ENCODE measurements around the gene HDAC11.
"Not testable (repeated sequence)": the region's sequence is repeated elsewhere in the genome, so short reads cannot be mapped to it uniquely, and the experiment has no call there.

The HDAC11 gene

GRCh38 chr3:13493867-13494441 lies 13.8 kb downstream of the HDAC11 start:
- no peak for DNase-seq

GRCh38 chr3:13494463-13495350 lies 14.6 kb downstream of the HDAC11 start:
- no peak for DNase-seq

- DNase-seq, result no peak
Observed at GRCh38 chr3:13495351-13495813, 15.3 kb downstream of the HDAC11 start.

- DNase-seq, result peak; percentile 82
Observed at GRCh38 chr3:13495921-13496723, 16.0 kb downstream of the HDAC11 start.

- DNase-seq, result no peak
Observed at GRCh38 chr3:13496879-13497278, 16.8 kb downstream of the HDAC11 start.

GRCh38 chr3:13497386-13497785 lies 17.3 kb downstream of the HDAC11 start:
- DNase-seq, result no peak

- DNase-seq, result no peak
Observed at GRCh38 chr3:13498354-13499060, 18.4 kb downstream of the HDAC11 start.

- DNase-seq, result not testable (repeated sequence)
Observed at GRCh38 chr3:13499246-13499645, 19.1 kb downstream of the HDAC11 start.

- peak; percentile 6 for DNase-seq
Observed at GRCh38 chr3:13500133-13500885, 20.2 kb downstream of the HDAC11 start.

GRCh38 chr3:13501056-13501455 lies 20.9 kb downstream of the HDAC11 start:
- DNase-seq, result no peak

- no peak for DNase-seq
Observed at GRCh38 chr3:13501521-13501920, 21.4 kb downstream of the HDAC11 start.

GRCh38 chr3:13501958-13502790 lies 22.1 kb downstream of the HDAC11 start:
- no peak for DNase-seq

GRCh38 chr3:13502791-13503060 lies 22.6 kb downstream of the HDAC11 start:
- no peak for DNase-seq

- no peak for DNase-seq
Observed at GRCh38 chr3:13504161-13504831, 24.2 kb downstream of the HDAC11 start.

GRCh38 chr3:13505147-13506130 lies 25.3 kb downstream of the HDAC11 start:
- no peak for DNase-seq

- DNase-seq, result no peak
Observed at GRCh38 chr3:13506239-13506638, 26.1 kb downstream of the HDAC11 start.

- DNase-seq, result no peak
Observed at GRCh38 chr3:13506680-13507079, 26.6 kb downstream of the HDAC11 start.

- DNase-seq, result no peak
Observed at GRCh38 chr3:13507247-13507569, 27.1 kb downstream of the HDAC11 start.

GRCh38 chr3:13507570-13508339 lies 27.6 kb downstream of the HDAC11 start:
- no peak for DNase-seq

Data from NCI-H510A treated with DMSO at 0.1 percent for 48 hours (cell line).